ENCODE data around the gene NEGR1. TPM values are rescaled to one million over a fixed set of nuclear protein-coding genes. Genes with fewer than 3 reads are reported as not detected.

Gene NEGR1
- total and polyA plus RNA-seq, 7 donors: 0.69 to 69.2 (median 42.5) TPM

- 85 to 90% methylated on average over 2 of the region's 2 CpGs for WGBS, 2 donors
- Histone ChIP-seq H3K27ac (no peak overlapping the region), H3K9me3 (no peaks in the 10 kb centered on the region), H3K36me3 (no peaks in the 10 kb centered on the region), H3K27me3 (no peaks in the 10 kb centered on the region), H3K4me3 (no peak overlapping the region), H3K4me1 (peaks cover 0 to 10% (median 3%) of the 10 kb centered on the region in 4 donors)
- TF ChIP-seq, protein P1, sequence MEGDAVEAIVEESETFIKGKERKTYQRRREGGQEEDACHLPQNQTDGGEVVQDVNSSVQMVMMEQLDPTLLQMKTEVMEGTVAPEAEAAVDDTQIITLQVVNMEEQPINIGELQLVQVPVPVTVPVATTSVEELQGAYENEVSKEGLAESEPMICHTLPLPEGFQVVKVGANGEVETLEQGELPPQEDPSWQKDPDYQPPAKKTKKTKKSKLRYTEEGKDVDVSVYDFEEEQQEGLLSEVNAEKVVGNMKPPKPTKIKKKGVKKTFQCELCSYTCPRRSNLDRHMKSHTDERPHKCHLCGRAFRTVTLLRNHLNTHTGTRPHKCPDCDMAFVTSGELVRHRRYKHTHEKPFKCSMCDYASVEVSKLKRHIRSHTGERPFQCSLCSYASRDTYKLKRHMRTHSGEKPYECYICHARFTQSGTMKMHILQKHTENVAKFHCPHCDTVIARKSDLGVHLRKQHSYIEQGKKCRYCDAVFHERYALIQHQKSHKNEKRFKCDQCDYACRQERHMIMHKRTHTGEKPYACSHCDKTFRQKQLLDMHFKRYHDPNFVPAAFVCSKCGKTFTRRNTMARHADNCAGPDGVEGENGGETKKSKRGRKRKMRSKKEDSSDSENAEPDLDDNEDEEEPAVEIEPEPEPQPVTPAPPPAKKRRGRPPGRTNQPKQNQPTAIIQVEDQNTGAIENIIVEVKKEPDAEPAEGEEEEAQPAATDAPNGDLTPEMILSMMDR (IDR thresholded peaks at IDR 0.05): no peak
- no peak for DNase-seq
- intact Hi-C loops (cut with DNase I): no loop called here
Measured at GRCh38 chr1:71956613-71957285, 325.6 kb downstream of the NEGR1 start.

- TF ChIP-seq EP300 (IDR thresholded peaks at IDR 0.05) (no peak), POLR2A (IDR thresholded peaks at IDR 0.05) (no peak), POLR2AphosphoS5 (IDR thresholded peaks at IDR 0.05) (no peak)
- TF ChIP-seq, protein P1 (IDR thresholded peaks at IDR 0.05): no peak
- intact Hi-C loops (cut with DNase I): no loop called here
- peaks cover 0 to 1% (median 0%) of the 10 kb centered on the region in 4 donors for H3K4me1 ChIP-seq
- no peak overlapping the region for H3K4me3 ChIP-seq
- WGBS, 2 donors: 67 to 91% methylated on average over 2 of the region's 2 CpGs
- H3K27ac ChIP-seq: no peak overlapping the region
- no peaks in the 10 kb centered on the region for H3K9me3 ChIP-seq
- H3K27me3 ChIP-seq: no peaks in the 10 kb centered on the region
- no peaks in the 10 kb centered on the region for H3K36me3 ChIP-seq
- DNase-seq: no peak
Measured at GRCh38 chr1:71950579-71950978, 331.8 kb downstream of the NEGR1 start.

DNA sequence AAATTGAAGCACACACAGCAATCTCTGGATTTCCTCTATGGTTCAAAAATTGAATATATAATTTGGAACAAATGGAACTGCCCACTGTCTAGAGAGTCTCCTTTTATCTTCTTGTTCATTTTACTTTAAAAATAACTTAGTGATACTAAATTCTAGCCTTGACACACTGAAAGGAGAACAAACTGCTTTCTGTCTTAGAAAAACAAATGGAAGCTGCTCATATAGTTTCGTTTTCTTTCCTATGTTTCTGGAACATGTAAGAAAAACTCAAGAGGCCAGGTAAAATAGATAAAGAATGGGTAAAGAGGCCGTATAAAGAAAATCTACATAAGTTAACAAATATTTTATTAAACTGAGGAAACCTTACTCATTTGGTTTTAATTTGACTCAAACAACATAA is 332.7 kb downstream of the NEGR1 start:
- no peaks in the 10 kb centered on the region for H3K9me3 ChIP-seq
- WGBS, 2 donors: 73 to 81% methylated on average over 2 of the region's 2 CpGs
- DNase-seq: no peak
- no peak for TF ChIP-seq POLR2AphosphoS5 (IDR thresholded peaks at IDR 0.05)
- TF ChIP-seq, protein P1 (IDR thresholded peaks at IDR 0.05): no peak
- TF ChIP-seq POLR2A (IDR thresholded peaks at IDR 0.05): no peak
- no peak for TF ChIP-seq EP300 (IDR thresholded peaks at IDR 0.05)
- no peaks in the 10 kb centered on the region for H3K4me1 ChIP-seq
- intact Hi-C loops (cut with DNase I): no loop called here
- H3K27ac ChIP-seq: no peak overlapping the region
- no peak overlapping the region for H3K4me3 ChIP-seq
- no peaks in the 10 kb centered on the region for H3K36me3 ChIP-seq
- no peaks in the 10 kb centered on the region for H3K27me3 ChIP-seq

DNA sequence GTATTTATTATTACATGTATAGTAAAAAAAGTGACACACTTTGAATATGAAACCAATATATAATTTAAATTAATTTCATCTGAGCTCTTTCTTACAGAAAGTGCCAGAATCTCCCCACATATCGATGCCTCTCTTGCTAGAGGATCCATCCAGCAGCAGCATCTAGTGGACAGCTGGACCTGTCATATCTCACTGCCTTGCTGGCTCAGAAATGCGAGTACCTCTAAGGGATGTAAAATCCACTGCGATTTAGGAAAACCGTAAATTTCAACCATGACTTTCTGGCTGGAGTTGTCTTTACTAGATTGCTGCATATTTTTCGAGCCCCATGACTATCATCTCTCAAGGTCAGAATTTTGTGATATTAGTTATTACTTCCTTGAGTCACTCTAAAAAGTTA is 333.8 kb downstream of the NEGR1 start:
- intact Hi-C loops (cut with DNase I): no loop called here
- Histone ChIP-seq H3K36me3 (no peaks in the 10 kb centered on the region), H3K27me3 (no peaks in the 10 kb centered on the region), H3K4me3 (no peak overlapping the region), H3K27ac (no peak overlapping the region), H3K4me1 (no peaks in the 10 kb centered on the region), H3K9me3 (no peaks in the 10 kb centered on the region)
- DNase-seq: no peak
- no peak for TF ChIP-seq POLR2AphosphoS5 (IDR thresholded peaks at IDR 0.05)
- TF ChIP-seq, protein P1 (IDR thresholded peaks at IDR 0.05): no peak
- TF ChIP-seq EP300 (IDR thresholded peaks at IDR 0.05): no peak
- no peak for TF ChIP-seq POLR2A (IDR thresholded peaks at IDR 0.05)
- 93 to 94% methylated on average over 5 of the region's 5 CpGs for WGBS, 2 donors

DNA sequence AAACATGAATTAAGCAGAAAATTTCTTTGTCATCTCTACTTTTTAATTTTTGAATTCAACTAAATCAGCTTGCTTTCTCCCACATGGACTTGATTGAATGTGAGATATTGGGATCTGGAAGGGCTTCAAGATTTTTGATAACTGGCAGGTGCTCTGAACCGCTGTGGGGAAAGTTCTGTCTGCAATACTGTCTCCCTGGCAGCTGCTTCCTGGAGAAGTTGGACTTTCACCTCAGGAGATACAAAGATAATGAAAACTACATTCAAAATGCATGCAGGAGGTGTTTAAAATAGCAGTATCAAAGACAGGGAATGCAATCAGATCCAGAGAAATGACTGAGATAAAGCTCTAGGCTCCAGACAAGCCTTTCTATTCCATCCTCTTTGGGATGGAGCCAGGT is 338.3 kb downstream of the NEGR1 start:
- Histone ChIP-seq H3K9me3 (no peaks in the 10 kb centered on the region), H3K27ac (no peak overlapping the region), H3K36me3 (no peaks in the 10 kb centered on the region), H3K27me3 (no peaks in the 10 kb centered on the region), H3K4me1 (no peaks in the 10 kb centered on the region), H3K4me3 (no peak overlapping the region)
- 17 to 39% methylated on average over 1 of the region's 1 CpG for WGBS, 2 donors
- TF ChIP-seq EP300 (IDR thresholded peaks at IDR 0.05) (no peak), POLR2AphosphoS5 (IDR thresholded peaks at IDR 0.05) (no peak), POLR2A (IDR thresholded peaks at IDR 0.05) (no peak)
- TF ChIP-seq, protein P1 (IDR thresholded peaks at IDR 0.05): no peak
- DNase-seq: no peak
- intact Hi-C loops (cut with DNase I): no loop called here
